ENCODE results near the gene KCNQ1OT1. TPM values are rescaled to one million over a fixed set of nuclear protein-coding genes. Genes with fewer than 3 reads are reported as not detected.

Gene KCNQ1OT1
- total and polyA plus RNA-seq, 2 experiments from 2014 or later, result 3.1 to 7.9 TPM

- Histone ChIP-seq H3K27ac (no peak overlapping the region), H3K9me2 (replicated peaks; ENCODE audit: insufficient read depth) (no peaks in the 10 kb centered on the region)
Observed at GRCh38 chr11:2576111-2576510, 123.7 kb downstream of the KCNQ1OT1 start.

GRCh38 chr11:2575591-2576051 lies 124.2 kb downstream of the KCNQ1OT1 start:
- H3K27me3 ChIP-seq, result no peaks in the 10 kb centered on the region
- H3K27ac ChIP-seq, result no peak overlapping the region
- H4K20me1 ChIP-seq (ENCODE audit: insufficient read depth, poor library complexity, severe bottlenecking), result no peaks in the 10 kb centered on the region
- H3K4me3 ChIP-seq, result no peak overlapping the region
- no peak overlapping the region for H3K4me2 ChIP-seq
- H3K36me3 ChIP-seq (replicated peaks; ENCODE audit: insufficient read depth, low read depth), result no peaks in the 10 kb centered on the region
- TF ChIP-seq EZH2 (IDR thresholded peaks at IDR 0.05; ENCODE audit: borderline replicate concordance), result no peak
- H3K4me1 ChIP-seq (ENCODE audit: insufficient read depth), result peaks cover 28% of the 10 kb centered on the region
- no peaks in the 10 kb centered on the region for H3K9me3 ChIP-seq (ENCODE audit: low read depth)
- WGBS (ENCODE audit: low lambda C conversion rate, missing lambda C conversion rate), result 97% methylated on average over 11 of the region's 17 CpGs
- no peaks in the 10 kb centered on the region for H3K79me2 ChIP-seq
- no peaks in the 10 kb centered on the region for H3K9me2 ChIP-seq (replicated peaks; ENCODE audit: insufficient read depth)
- DNase-seq (ENCODE audit: low spot score), result no peak
- no peak overlapping the region for H2AFZ ChIP-seq

More at GRCh38 chr11:2576111-2576510, 123.7 kb downstream of the KCNQ1OT1 start:
- Histone ChIP-seq H3K9me3 (ENCODE audit: low read depth) (no peaks in the 10 kb centered on the region), H3K27me3 (no peaks in the 10 kb centered on the region), H3K36me3 (replicated peaks; ENCODE audit: insufficient read depth, low read depth) (no peaks in the 10 kb centered on the region), H3K79me2 (no peaks in the 10 kb centered on the region), H2AFZ (no peak overlapping the region), H3K4me1 (ENCODE audit: insufficient read depth) (peaks cover 28% of the 10 kb centered on the region), H3K4me2 (no peak overlapping the region), H4K20me1 (ENCODE audit: insufficient read depth, poor library complexity, severe bottlenecking) (no peaks in the 10 kb centered on the region), H3K4me3 (no peak overlapping the region)
- 85% methylated on average over 15 of the region's 15 CpGs for WGBS (ENCODE audit: low lambda C conversion rate, missing lambda C conversion rate)
- TF ChIP-seq EZH2 (IDR thresholded peaks at IDR 0.05; ENCODE audit: borderline replicate concordance), result no peak
- no peak for TF ChIP-seq EZH2phosphoT487 (IDR thresholded peaks at IDR 0.05; ENCODE audit: low read depth, severe bottlenecking, unreplicated experiment)
- no peak for TF ChIP-seq CTCF (IDR thresholded peaks at IDR 0.05; ENCODE audit: poor library complexity)
- DNase-seq (ENCODE audit: low spot score), result no peak

GRCh38 chr11:2574553-2575535 lies 125.0 kb downstream of the KCNQ1OT1 start:
- H3K4me3 ChIP-seq, result no peak overlapping the region
- 93% methylated on average over 30 of the region's 45 CpGs for WGBS (ENCODE audit: low lambda C conversion rate, missing lambda C conversion rate)
- peaks cover 24% of the 10 kb centered on the region for H3K4me1 ChIP-seq (ENCODE audit: insufficient read depth)
- H3K9me2 ChIP-seq (replicated peaks; ENCODE audit: insufficient read depth), result no peaks in the 10 kb centered on the region
- TF ChIP-seq EZH2phosphoT487 (IDR thresholded peaks at IDR 0.05; ENCODE audit: low read depth, severe bottlenecking, unreplicated experiment) (no peak), CTCF (IDR thresholded peaks at IDR 0.05; ENCODE audit: poor library complexity) (no peak), EZH2 (IDR thresholded peaks at IDR 0.05; ENCODE audit: borderline replicate concordance) (no peak)
- no peaks in the 10 kb centered on the region for H3K36me3 ChIP-seq (replicated peaks; ENCODE audit: insufficient read depth, low read depth)
- no peak for DNase-seq (ENCODE audit: low spot score)
- H4K20me1 ChIP-seq (ENCODE audit: insufficient read depth, poor library complexity, severe bottlenecking), result no peaks in the 10 kb centered on the region
- H3K27ac ChIP-seq, result no peak overlapping the region
- H3K9me3 ChIP-seq (ENCODE audit: low read depth), result no peaks in the 10 kb centered on the region
- no peaks in the 10 kb centered on the region for H3K27me3 ChIP-seq
- no peak overlapping the region for H3K4me2 ChIP-seq
- no peaks in the 10 kb centered on the region for H3K79me2 ChIP-seq
- no peak overlapping the region for H2AFZ ChIP-seq

GRCh38 chr11:2574043-2574552 lies 125.7 kb downstream of the KCNQ1OT1 start:
- no peak overlapping the region for H3K4me2 ChIP-seq
- no peak overlapping the region for H2AFZ ChIP-seq
- H3K9me3 ChIP-seq (ENCODE audit: low read depth), result no peaks in the 10 kb centered on the region
- H3K4me1 ChIP-seq (ENCODE audit: insufficient read depth), result peaks cover 18% of the 10 kb centered on the region
- no peaks in the 10 kb centered on the region for H3K9me2 ChIP-seq (replicated peaks; ENCODE audit: insufficient read depth)
- no peaks in the 10 kb centered on the region for H3K27me3 ChIP-seq
- no peak overlapping the region for H3K4me3 ChIP-seq
- H3K27ac ChIP-seq, result no peak overlapping the region
- no peaks in the 10 kb centered on the region for H3K36me3 ChIP-seq (replicated peaks; ENCODE audit: insufficient read depth, low read depth)
- no peak for DNase-seq (ENCODE audit: low spot score)
- 94% methylated on average over 14 of the region's 22 CpGs for WGBS (ENCODE audit: low lambda C conversion rate, missing lambda C conversion rate)
- TF ChIP-seq EZH2phosphoT487 (IDR thresholded peaks at IDR 0.05; ENCODE audit: low read depth, severe bottlenecking, unreplicated experiment) (no peak), EZH2 (IDR thresholded peaks at IDR 0.05; ENCODE audit: borderline replicate concordance) (no peak), CTCF (IDR thresholded peaks at IDR 0.05; ENCODE audit: poor library complexity) (no peak)
- no peaks in the 10 kb centered on the region for H3K79me2 ChIP-seq
- H4K20me1 ChIP-seq (ENCODE audit: insufficient read depth, poor library complexity, severe bottlenecking), result no peaks in the 10 kb centered on the region

Data from hepatocyte (in vitro differentiated cells).